GM12872 (cell line): ENCODE data around the gene DEPDC7.

Experiments used
- CTCF ChIP-seq: IDR thresholded peaks from 3 replicates; pipeline ENCODE4 v1.5.1; 2011; ENCODE audit warnings: low read depth, mild to moderate bottlenecking, low read length, moderate library complexity; ENCODE audit not compliant: insufficient read depth

The DEPDC7 gene

GRCh38 chr11:33040862-33041453 is 25.3 kb downstream of the DEPDC7 start:
- TF ChIP-seq CTCF = no peak

- no peak for TF ChIP-seq CTCF
Observed at GRCh38 chr11:33043221-33043830, 27.6 kb downstream of the DEPDC7 start.

GRCh38 chr11:33044285-33044756 is 28.6 kb downstream of the DEPDC7 start:
- no peak for TF ChIP-seq CTCF

GRCh38 chr11:33045551-33046255 is 30.0 kb downstream of the DEPDC7 start:
- no peak for TF ChIP-seq CTCF

GRCh38 chr11:33052231-33052630 is 36.6 kb downstream of the DEPDC7 start:
- no peak for TF ChIP-seq CTCF

- no peak for TF ChIP-seq CTCF
Observed at GRCh38 chr11:33055375-33055774, 39.7 kb downstream of the DEPDC7 start.

GRCh38 chr11:33057284-33057683 is 41.6 kb downstream of the DEPDC7 start:
- no peak for TF ChIP-seq CTCF
